ENCODE results near the gene CLEC4G.

DNA sequence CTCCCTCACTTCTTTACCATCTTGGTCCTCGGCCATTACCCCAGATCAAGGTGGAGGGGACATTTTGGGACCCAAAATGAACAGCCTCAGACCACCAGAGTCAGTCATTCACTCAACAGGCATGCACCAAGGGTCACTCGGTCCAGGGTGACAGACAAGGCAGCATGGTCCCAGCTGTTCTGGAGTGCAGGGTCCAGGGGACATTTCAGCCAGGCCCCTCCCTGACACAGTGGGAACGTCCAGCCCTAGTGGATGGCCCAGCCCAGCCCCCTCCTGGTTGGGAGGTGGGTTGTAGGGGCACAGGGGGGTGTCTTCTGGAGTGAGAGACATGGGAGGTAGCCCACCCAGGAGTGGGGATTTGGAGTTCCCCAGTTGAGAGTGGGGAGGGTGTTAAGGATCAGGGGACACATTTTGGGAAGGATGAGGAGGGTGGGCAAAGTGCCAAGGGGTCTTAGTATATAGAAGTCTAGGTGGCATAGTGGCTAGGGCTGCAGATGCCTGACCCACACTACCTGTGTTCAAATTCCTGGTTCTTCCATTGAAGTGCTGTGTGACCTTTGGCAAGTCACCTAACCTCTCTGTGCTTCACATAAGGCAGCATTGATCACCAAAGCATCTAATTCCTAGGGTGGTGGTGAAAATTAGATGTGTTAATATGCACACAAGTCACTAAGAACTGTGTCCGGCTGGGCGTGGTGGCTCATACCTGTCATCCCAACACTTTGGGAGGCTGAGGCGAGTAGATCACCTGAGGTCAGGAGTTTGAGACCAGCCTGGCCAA lies 27.4 kb downstream of the CLEC4G start:
- TF ChIP-seq, protein P1, sequence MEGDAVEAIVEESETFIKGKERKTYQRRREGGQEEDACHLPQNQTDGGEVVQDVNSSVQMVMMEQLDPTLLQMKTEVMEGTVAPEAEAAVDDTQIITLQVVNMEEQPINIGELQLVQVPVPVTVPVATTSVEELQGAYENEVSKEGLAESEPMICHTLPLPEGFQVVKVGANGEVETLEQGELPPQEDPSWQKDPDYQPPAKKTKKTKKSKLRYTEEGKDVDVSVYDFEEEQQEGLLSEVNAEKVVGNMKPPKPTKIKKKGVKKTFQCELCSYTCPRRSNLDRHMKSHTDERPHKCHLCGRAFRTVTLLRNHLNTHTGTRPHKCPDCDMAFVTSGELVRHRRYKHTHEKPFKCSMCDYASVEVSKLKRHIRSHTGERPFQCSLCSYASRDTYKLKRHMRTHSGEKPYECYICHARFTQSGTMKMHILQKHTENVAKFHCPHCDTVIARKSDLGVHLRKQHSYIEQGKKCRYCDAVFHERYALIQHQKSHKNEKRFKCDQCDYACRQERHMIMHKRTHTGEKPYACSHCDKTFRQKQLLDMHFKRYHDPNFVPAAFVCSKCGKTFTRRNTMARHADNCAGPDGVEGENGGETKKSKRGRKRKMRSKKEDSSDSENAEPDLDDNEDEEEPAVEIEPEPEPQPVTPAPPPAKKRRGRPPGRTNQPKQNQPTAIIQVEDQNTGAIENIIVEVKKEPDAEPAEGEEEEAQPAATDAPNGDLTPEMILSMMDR (IDR thresholded peaks at IDR 0.05; ENCODE audit: borderline replicate concordance, extremely low read depth, low read length, poor library complexity, severe bottlenecking) = no peak
- TF ChIP-seq EZH2 (IDR thresholded peaks at IDR 0.05; ENCODE audit: borderline replicate concordance, low read depth, low read length, severe bottlenecking) = no peak
